ENCODE measurements around the gene GCSH. TPM values are rescaled to one million over a fixed set of nuclear protein-coding genes. Genes with fewer than 3 reads are reported as not detected.

Gene GCSH
- total RNA-seq, 1 donor from 2014 or later: 41.1 TPM

DNA sequence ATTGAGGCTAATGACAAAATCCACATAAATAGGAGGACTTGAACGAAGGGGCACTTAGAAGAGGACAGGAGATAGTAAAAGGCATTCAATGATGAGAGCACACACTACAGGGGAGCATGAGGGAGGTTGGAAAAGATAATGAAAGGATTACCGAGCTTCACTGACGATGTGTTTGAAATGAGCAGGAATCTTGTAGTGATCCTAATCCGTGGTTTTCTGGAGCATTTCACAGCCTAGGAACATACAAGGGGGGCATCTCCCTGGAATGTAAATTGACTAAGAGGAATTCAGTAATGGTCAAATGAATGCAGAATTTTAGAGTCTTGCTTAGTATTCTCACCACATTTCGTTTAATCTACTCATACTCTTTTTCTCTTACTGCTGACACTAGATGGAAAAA, 55.4 kb downstream of the GCSH start:
- H3K36me3 Mint-ChIP-seq (ENCODE audit: low read depth, unreplicated experiment): peaks cover 28% of the 10 kb centered on the region
- DNase-seq (ENCODE audit: low read depth): peak; percentile 16
- no peaks in the 10 kb centered on the region for H3K27me3 ChIP-seq (ENCODE audit: insufficient read depth, low read length)
- TF ChIP-seq, protein P1, sequence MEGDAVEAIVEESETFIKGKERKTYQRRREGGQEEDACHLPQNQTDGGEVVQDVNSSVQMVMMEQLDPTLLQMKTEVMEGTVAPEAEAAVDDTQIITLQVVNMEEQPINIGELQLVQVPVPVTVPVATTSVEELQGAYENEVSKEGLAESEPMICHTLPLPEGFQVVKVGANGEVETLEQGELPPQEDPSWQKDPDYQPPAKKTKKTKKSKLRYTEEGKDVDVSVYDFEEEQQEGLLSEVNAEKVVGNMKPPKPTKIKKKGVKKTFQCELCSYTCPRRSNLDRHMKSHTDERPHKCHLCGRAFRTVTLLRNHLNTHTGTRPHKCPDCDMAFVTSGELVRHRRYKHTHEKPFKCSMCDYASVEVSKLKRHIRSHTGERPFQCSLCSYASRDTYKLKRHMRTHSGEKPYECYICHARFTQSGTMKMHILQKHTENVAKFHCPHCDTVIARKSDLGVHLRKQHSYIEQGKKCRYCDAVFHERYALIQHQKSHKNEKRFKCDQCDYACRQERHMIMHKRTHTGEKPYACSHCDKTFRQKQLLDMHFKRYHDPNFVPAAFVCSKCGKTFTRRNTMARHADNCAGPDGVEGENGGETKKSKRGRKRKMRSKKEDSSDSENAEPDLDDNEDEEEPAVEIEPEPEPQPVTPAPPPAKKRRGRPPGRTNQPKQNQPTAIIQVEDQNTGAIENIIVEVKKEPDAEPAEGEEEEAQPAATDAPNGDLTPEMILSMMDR (IDR thresholded peaks at IDR 0.05; ENCODE audit: insufficient read depth, low read depth, low read length): no peak
- TF ChIP-seq EZH2 (IDR thresholded peaks at IDR 0.05; ENCODE audit: insufficient read depth, low read length): no peak
- peaks cover 29% of the 10 kb centered on the region for H3K4me1 Mint-ChIP-seq (ENCODE audit: low read depth, unreplicated experiment)
- peaks cover 10% of the 10 kb centered on the region for H3K4me1 ChIP-seq (ENCODE audit: insufficient read depth, low read length)
- peaks cover 33% of the 10 kb centered on the region for H4K20me1 ChIP-seq (ENCODE audit: insufficient read depth, low read length)
- H3K27me3 Mint-ChIP-seq (ENCODE audit: low read depth, unreplicated experiment): no peaks in the 10 kb centered on the region
- H3K9ac ChIP-seq (ENCODE audit: low read length): no peak overlapping the region
- H3K9me3 Mint-ChIP-seq (ENCODE audit: unreplicated experiment): no peaks in the 10 kb centered on the region
- no peak overlapping the region for H3K4me3 Mint-ChIP-seq (ENCODE audit: unreplicated experiment)
- FAIRE-seq: no peak
- H3K79me2 ChIP-seq (ENCODE audit: insufficient read depth, low read length): peaks cover 45% of the 10 kb centered on the region
- H3K27ac Mint-ChIP-seq (ENCODE audit: unreplicated experiment): peak overlapping the region; percentile 56
- no peak overlapping the region for H2AFZ ChIP-seq (ENCODE audit: low read depth, low read length)
- no peaks in the 10 kb centered on the region for H3K9me3 ChIP-seq (ENCODE audit: insufficient read depth, low read depth, low read length)
- peaks cover 39% of the 10 kb centered on the region for H3K36me3 ChIP-seq (ENCODE audit: insufficient read depth, low read length)
- H3K4me3 ChIP-seq (ENCODE audit: insufficient read depth, low read depth, low read length): no peak overlapping the region
- no peak overlapping the region for H3K27ac ChIP-seq (ENCODE audit: low read depth, low read length)
- peak overlapping the region; percentile 21 for H3K4me2 ChIP-seq (ENCODE audit: low read length)

DNA sequence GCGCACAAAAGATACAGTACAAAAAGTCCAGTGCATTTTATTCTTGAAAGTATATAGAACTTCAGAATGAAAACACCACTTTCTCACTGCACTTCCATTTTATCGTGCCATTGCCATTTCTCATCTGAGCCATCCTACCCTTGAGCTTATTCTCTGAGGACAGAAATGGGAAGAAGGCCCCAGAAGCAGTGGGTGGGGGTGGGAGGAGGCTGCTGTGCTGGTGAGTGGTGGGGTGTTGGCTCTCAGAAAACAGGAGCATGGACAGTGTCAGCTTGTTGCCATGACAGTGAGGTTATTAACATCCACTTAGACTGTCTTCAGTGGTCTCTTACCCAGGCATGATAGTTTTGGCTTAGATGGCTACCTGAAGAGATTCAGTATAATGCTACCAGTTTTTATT, 56.1 kb downstream of the GCSH start:
- Mint-ChIP-seq H3K36me3 (ENCODE audit: low read depth, unreplicated experiment) (peaks cover 24% of the 10 kb centered on the region), H3K27me3 (ENCODE audit: low read depth, unreplicated experiment) (no peaks in the 10 kb centered on the region), H3K4me3 (ENCODE audit: unreplicated experiment) (no peak overlapping the region), H3K4me1 (ENCODE audit: low read depth, unreplicated experiment) (peaks cover 29% of the 10 kb centered on the region), H3K27ac (ENCODE audit: unreplicated experiment) (no peak overlapping the region), H3K9me3 (ENCODE audit: unreplicated experiment) (no peaks in the 10 kb centered on the region)
- Histone ChIP-seq H3K79me2 (ENCODE audit: insufficient read depth, low read length) (peaks cover 45% of the 10 kb centered on the region), H3K9me3 (ENCODE audit: insufficient read depth, low read depth, low read length) (no peaks in the 10 kb centered on the region), H3K27me3 (ENCODE audit: insufficient read depth, low read length) (no peaks in the 10 kb centered on the region), H3K4me2 (ENCODE audit: low read length) (no peak overlapping the region), H3K27ac (ENCODE audit: low read depth, low read length) (no peak overlapping the region), H3K36me3 (ENCODE audit: insufficient read depth, low read length) (peaks cover 35% of the 10 kb centered on the region), H3K4me3 (ENCODE audit: insufficient read depth, low read depth, low read length) (no peak overlapping the region), H4K20me1 (ENCODE audit: insufficient read depth, low read length) (peaks cover 33% of the 10 kb centered on the region), H3K4me1 (ENCODE audit: insufficient read depth, low read length) (peaks cover 10% of the 10 kb centered on the region), H3K9ac (ENCODE audit: low read length) (no peak overlapping the region), H2AFZ (ENCODE audit: low read depth, low read length) (no peak overlapping the region)
- TF ChIP-seq EZH2 (IDR thresholded peaks at IDR 0.05; ENCODE audit: insufficient read depth, low read length): no peak
- TF ChIP-seq, protein P1 (IDR thresholded peaks at IDR 0.05; ENCODE audit: insufficient read depth, low read depth, low read length): no peak
- no peak for DNase-seq (ENCODE audit: low read depth)
- FAIRE-seq: no peak

DNA sequence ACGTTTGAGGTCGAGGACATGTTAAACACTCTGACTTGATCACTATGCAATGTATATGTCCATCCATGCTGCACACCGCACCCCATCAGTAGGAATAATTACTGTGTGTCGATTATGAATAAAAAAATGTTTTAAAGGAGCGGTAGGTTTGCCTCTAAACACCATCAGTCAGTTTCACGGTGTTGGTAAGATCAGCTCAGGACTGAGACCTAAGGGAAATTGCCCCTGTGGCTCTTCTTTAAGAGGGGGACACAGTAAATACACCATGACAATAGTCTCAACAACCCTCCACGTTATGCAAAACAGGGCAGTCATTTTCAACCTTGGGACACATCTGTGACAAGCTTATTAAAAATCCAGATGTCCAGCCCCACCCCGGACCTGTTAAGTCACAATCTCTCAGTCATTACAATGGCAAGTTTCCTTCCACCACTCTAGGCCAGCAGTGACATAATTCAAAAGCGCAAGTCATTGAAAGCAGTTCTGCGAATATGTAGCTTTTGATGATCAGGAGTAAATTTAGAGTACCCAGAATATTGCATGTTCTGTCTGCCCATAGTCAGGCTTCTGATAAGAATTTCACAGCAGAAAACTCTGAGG, 59.3 kb downstream of the GCSH start:
- Mint-ChIP-seq H3K27ac (ENCODE audit: unreplicated experiment) (peak overlapping the region; percentile 77), H3K4me1 (ENCODE audit: low read depth, unreplicated experiment) (peaks cover 28% of the 10 kb centered on the region), H3K36me3 (ENCODE audit: low read depth, unreplicated experiment) (peaks cover 4% of the 10 kb centered on the region), H3K27me3 (ENCODE audit: low read depth, unreplicated experiment) (no peaks in the 10 kb centered on the region), H3K4me3 (ENCODE audit: unreplicated experiment) (peak overlapping the region; percentile 92), H3K9me3 (ENCODE audit: unreplicated experiment) (no peaks in the 10 kb centered on the region)
- Histone ChIP-seq H3K4me1 (ENCODE audit: insufficient read depth, low read length) (peaks cover 10% of the 10 kb centered on the region), H3K27me3 (ENCODE audit: insufficient read depth, low read length) (no peaks in the 10 kb centered on the region), H3K36me3 (ENCODE audit: insufficient read depth, low read length) (peaks cover 8% of the 10 kb centered on the region), H3K4me2 (ENCODE audit: low read length) (peak overlapping the region; percentile 96), H3K9ac (ENCODE audit: low read length) (peak overlapping the region; percentile 87), H3K4me3 (ENCODE audit: insufficient read depth, low read depth, low read length) (peak overlapping the region; percentile 71), H3K9me3 (ENCODE audit: insufficient read depth, low read depth, low read length) (no peaks in the 10 kb centered on the region), H3K79me2 (ENCODE audit: insufficient read depth, low read length) (peaks cover 45% of the 10 kb centered on the region), H4K20me1 (ENCODE audit: insufficient read depth, low read length) (peaks cover 33% of the 10 kb centered on the region), H3K27ac (ENCODE audit: low read depth, low read length) (peak overlapping the region; percentile 56), H2AFZ (ENCODE audit: low read depth, low read length) (peak overlapping the region; percentile 65)
- TF ChIP-seq, protein P1 (IDR thresholded peaks at IDR 0.05; ENCODE audit: insufficient read depth, low read depth, low read length): no peak
- TF ChIP-seq EZH2 (IDR thresholded peaks at IDR 0.05; ENCODE audit: insufficient read depth, low read length): no peak
- DNase-seq (ENCODE audit: low read depth) (no peak), FAIRE-seq (no peak)
